Left renal cortex interstitium (tissue), 4 donors: ENCODE measurements around the gene C14orf180. TPM values are rescaled to one million over a fixed set of nuclear protein-coding genes. Genes with fewer than 3 reads are reported as not detected.

Experiments
- DNase-seq, 4 donors: peaks; one replicate each; pipeline ENCODE4 v3.0.0-alpha.2; 2013; ENCODE audit warnings: low read depth in 4 of 4, low spot score in 2 of 4, missing footprints in 1 of 4
- polyA plus RNA-seq, 4 donors: library from polyadenylated mRNA; unstranded; fragments of 120-200 nt; gene quantifications; one replicate each; pipeline ENCODE4 v1.2.1, GENCODE V29; 2013; ENCODE audit not compliant: insufficient read length in 4 of 4

The C14orf180 gene
- polyA plus RNA-seq, 4 donors: 0.14 to 0.23 (median 0.17) TPM; not detected in 1

DNA sequence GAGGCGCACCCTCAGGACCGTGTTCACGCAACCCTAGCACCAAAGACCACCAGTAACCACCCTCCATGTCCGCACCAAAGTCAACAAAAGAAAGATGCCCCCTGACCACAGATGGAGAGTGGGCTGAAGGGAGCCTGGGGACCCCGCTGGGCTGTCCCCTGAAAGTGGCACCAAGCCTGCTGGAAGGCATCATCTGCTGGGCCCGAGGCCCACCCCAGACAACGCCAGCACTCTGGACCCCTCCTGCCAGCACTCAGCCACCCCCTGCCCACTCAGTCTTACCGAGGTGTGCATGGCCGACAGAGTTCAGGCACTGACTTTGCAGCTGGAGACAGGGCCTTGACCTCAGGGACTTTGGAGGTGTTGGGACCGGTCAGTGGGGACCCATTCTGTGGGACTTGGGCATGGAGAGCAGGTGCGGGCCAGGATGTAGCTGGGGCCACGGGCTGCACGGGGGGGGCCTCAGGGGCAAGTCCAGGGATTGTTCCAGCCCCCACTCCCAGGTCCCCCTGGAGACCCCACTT, 59.4 kb downstream of the C14orf180 start:
- no peak for DNase-seq

DNA sequence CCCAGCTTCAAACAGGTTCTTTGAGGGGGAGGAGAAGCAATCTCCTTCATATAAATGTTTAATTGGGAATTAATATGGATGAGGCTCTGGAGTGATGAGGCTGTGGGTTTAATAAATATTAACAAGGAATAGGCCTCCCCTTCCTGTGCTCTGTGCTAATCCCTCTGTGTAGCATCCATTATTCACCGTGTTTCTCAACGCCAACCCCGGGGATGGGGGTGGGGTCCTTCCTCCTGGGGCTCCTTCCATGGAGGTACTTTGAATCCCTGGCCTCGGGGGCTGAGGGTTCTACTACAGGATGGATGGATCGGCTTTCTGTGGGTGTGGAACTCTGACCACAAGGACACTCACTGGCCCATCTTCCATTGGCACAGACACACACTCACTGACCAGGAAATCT, 59.9 kb downstream of the C14orf180 start:
- DNase-seq: no peak

Other genes starting within 250 kb of the C14orf180 start
- 1 to 10 TPM in 3 of 4 donors, under 1 TPM in 1; 0.90 to 1.9 (median 1.5) TPM for gene TMEM179, start 25.0 kb downstream of the C14orf180 start, polyA plus RNA-seq
- gene INF2, start 109.9 kb downstream of the C14orf180 start, polyA plus RNA-seq: 10 to 100 TPM; 34.1 to 73.9 (median 64.7) TPM
- 10 to 100 TPM; 12.7 to 19.7 (median 15.9) TPM for gene ADSS1, start 144.5 kb downstream of the C14orf180 start, polyA plus RNA-seq
- gene SIVA1, start 173.4 kb downstream of the C14orf180 start, polyA plus RNA-seq: 100 to 1,000 TPM in 1 of 4 donors, 10 to 100 TPM in 3; 52.6 to 110 (median 81.4) TPM
- gene AKT1, start 216.0 kb downstream of the C14orf180 start, polyA plus RNA-seq: 100 to 1,000 TPM; 105 to 150 (median 131) TPM
- 1 to 10 TPM; 4.1 to 5.9 (median 4.5) TPM for gene ZBTB42, start 221.3 kb downstream of the C14orf180 start, polyA plus RNA-seq